ENCODE data around the gene ST6GAL1. TPM values are rescaled to one million over a fixed set of nuclear protein-coding genes. Genes with fewer than 3 reads are reported as not detected.

ST6GAL1 gene
- total and polyA plus RNA-seq, 2 of the 4 experiments (the other 2 are of a cell fraction): 1.4 to 2.9 TPM

DNA sequence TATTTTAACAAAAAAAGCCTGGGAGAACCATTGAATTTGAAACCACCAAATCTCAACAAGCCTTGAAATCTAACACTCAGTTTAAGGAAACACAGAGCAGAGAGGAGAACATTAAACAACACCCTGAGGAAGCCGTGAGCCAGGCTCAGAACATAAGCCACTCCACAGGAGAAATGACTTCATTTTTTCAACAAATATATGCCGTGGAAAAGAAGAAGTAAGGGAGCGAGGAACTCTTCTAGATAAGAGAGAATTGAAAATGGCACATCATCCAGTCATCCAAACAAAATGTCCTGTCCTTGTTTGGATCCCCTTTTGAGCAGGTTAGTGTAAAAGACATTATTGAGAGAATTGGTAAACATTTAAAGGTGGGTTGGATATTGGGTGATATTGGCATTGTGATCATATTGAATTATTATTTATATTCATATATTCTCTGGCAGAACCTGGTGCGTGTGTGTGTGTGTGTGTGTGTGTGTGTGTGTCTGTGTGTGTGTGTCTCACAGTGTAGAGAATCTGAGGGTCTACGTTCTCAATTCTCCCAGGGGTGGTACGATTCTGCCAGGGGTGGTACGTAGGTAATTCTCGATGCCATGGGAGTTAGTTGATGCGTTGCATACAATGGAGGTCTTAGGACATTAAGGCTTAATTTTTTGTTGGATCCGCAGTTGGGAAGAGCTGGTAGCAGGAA lies 94.4 kb downstream of the ST6GAL1 start:
- Histone ChIP-seq H3K4me1 (ENCODE audit: control insufficient read depth, insufficient read depth, low read length) (no peaks in the 10 kb centered on the region), H3K18ac (ENCODE audit: low read depth, low read length) (no peak overlapping the region), H4K20me1 (ENCODE audit: insufficient read depth, low read length) (no peaks in the 10 kb centered on the region), H3K4me2 (ENCODE audit: low read depth, low read length) (no peak overlapping the region), H2AFZ (replicated peaks; ENCODE audit: low read length, poor library complexity) (no peak overlapping the region), H3K79me1 (ENCODE audit: low read depth in 1 of 2, low read length in 2 of 2) (no peaks in the 10 kb centered on the region), H2AK9ac (replicated peaks; ENCODE audit: low read depth, low read length, poor library complexity) (no peak overlapping the region), H4K5ac (ENCODE audit: low read depth, low read length) (no peak overlapping the region), H2AK5ac (ENCODE audit: low read depth, low read length) (no peak overlapping the region), H3K56ac (ENCODE audit: extremely low read depth, insufficient read depth, low read length) (no peak overlapping the region), H3K27me3 (ENCODE audit: control insufficient read depth, insufficient read depth, low read length) (no peaks in the 10 kb centered on the region; the same call in 1 of the 2 replicates), H3K36me3 (ENCODE audit: control insufficient read depth, insufficient read depth, low read length) (no peaks in the 10 kb centered on the region), H3K9me1 (ENCODE audit: insufficient read depth, low read length) (no peaks in the 10 kb centered on the region), H3K4me3 (ENCODE audit: insufficient read depth, low read depth, low read length) (no peak overlapping the region), H3K9me3 (ENCODE audit: control insufficient read depth, insufficient read depth, low read length) (no peaks in the 10 kb centered on the region), H2BK5ac (ENCODE audit: low read depth, low read length, poor library complexity, severe bottlenecking) (no peak overlapping the region), H3K14ac (replicated peaks; ENCODE audit: low read depth, low read length) (no peak overlapping the region), H3K4ac (ENCODE audit: low read depth, low read length) (no peak overlapping the region), H2BK120ac (ENCODE audit: low read depth, low read length) (no peak overlapping the region), H3K9ac (ENCODE audit: low read depth, low read length) (no peak overlapping the region), H2BK20ac (ENCODE audit: low read depth, low read length) (no peak overlapping the region), H3K27ac (ENCODE audit: insufficient read depth, low read length) (no peak overlapping the region), H4K91ac (ENCODE audit: insufficient read depth, low read depth, low read length) (no peak overlapping the region), H4K8ac (ENCODE audit: low read depth in 2 of 2, low read length in 2 of 2) (no peak overlapping the region), H3K23ac (ENCODE audit: low read depth, low read length) (no peak overlapping the region), H2BK15ac (ENCODE audit: low read depth, low read length) (no peak overlapping the region)
- ChIA-PET CTCF (no interaction called here), POLR2A (ENCODE audit: unreplicated experiment) (no interaction called here)
- dilution Hi-C loops (cut with HindIII; ENCODE audit: low sequenced_read_pairs, unreplicated experiment): no loop called here
- WGBS, 2 experiments (ENCODE audit: extremely low coverage in 2 of 2, insufficient read length in 1 of 2): 90% methylated on average over 5 of the region's 10 CpGs; no CpG with 5 or more reads in 1 of the 2 experiments
- no TSS peak for BruUV-seq (replicated peaks)
- DNase-seq: no peak
- no peak for TF ChIP-seq NFE2L2 (IDR thresholded peaks at IDR 0.05; ENCODE audit: low read depth, low read length)
- TF ChIP-seq RFX5 (IDR thresholded peaks at IDR 0.05; ENCODE audit: low read depth, low read length): no peak
- no peak for TF ChIP-seq MXI1 (IDR thresholded peaks at IDR 0.05; ENCODE audit: borderline replicate concordance, low read depth, low read length)
- TF ChIP-seq RCOR1 (IDR thresholded peaks at IDR 0.05; ENCODE audit: insufficient replicate concordance, low read length): no peak
- TF ChIP-seq, protein P1, sequence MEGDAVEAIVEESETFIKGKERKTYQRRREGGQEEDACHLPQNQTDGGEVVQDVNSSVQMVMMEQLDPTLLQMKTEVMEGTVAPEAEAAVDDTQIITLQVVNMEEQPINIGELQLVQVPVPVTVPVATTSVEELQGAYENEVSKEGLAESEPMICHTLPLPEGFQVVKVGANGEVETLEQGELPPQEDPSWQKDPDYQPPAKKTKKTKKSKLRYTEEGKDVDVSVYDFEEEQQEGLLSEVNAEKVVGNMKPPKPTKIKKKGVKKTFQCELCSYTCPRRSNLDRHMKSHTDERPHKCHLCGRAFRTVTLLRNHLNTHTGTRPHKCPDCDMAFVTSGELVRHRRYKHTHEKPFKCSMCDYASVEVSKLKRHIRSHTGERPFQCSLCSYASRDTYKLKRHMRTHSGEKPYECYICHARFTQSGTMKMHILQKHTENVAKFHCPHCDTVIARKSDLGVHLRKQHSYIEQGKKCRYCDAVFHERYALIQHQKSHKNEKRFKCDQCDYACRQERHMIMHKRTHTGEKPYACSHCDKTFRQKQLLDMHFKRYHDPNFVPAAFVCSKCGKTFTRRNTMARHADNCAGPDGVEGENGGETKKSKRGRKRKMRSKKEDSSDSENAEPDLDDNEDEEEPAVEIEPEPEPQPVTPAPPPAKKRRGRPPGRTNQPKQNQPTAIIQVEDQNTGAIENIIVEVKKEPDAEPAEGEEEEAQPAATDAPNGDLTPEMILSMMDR (conservative IDR thresholded peaks at IDR 0.05; ENCODE audit: low read depth, low read length): no peak
- no peak for TF ChIP-seq CEBPB (IDR thresholded peaks at IDR 0.05; ENCODE audit: low read depth, low read length)
- no peak for TF ChIP-seq FOS (IDR thresholded peaks at IDR 0.05; ENCODE audit: low read depth, low read length)
- TF ChIP-seq, protein P2, sequence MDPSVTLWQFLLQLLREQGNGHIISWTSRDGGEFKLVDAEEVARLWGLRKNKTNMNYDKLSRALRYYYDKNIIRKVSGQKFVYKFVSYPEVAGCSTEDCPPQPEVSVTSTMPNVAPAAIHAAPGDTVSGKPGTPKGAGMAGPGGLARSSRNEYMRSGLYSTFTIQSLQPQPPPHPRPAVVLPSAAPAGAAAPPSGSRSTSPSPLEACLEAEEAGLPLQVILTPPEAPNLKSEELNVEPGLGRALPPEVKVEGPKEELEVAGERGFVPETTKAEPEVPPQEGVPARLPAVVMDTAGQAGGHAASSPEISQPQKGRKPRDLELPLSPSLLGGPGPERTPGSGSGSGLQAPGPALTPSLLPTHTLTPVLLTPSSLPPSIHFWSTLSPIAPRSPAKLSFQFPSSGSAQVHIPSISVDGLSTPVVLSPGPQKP (IDR thresholded peaks at IDR 0.05; ENCODE audit: borderline replicate concordance, low read depth, low read length): no peak
- no peak for TF ChIP-seq MAZ (IDR thresholded peaks at IDR 0.05; ENCODE audit: borderline replicate concordance, low read depth, low read length)
- no peak for TF ChIP-seq CHD1 (IDR thresholded peaks at IDR 0.05; ENCODE audit: low read depth, low read length)
- TF ChIP-seq MAFK (IDR thresholded peaks at IDR 0.05; ENCODE audit: low read depth, low read length): no peak
- no peak for TF ChIP-seq RAD21 (IDR thresholded peaks at IDR 0.05; ENCODE audit: low read length)
- TF ChIP-seq, protein P3, sequence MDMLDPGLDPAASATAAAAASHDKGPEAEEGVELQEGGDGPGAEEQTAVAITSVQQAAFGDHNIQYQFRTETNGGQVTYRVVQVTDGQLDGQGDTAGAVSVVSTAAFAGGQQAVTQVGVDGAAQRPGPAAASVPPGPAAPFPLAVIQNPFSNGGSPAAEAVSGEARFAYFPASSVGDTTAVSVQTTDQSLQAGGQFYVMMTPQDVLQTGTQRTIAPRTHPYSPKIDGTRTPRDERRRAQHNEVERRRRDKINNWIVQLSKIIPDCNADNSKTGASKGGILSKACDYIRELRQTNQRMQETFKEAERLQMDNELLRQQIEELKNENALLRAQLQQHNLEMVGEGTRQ (IDR thresholded peaks at IDR 0.05; ENCODE audit: low read depth, low read length): no peak
- no peak for TF ChIP-seq POLR2A (IDR thresholded peaks at IDR 0.05; ENCODE audit: low read depth, low read length)
- TF ChIP-seq SMC3 (IDR thresholded peaks at IDR 0.05; ENCODE audit: low read depth, low read length): no peak
- no peak for TF ChIP-seq BHLHE40 (IDR thresholded peaks at IDR 0.05; ENCODE audit: low read depth, low read length)
- intact Hi-C loops (cut with micrococcal nuclease): no loop called here
- in situ Hi-C loops (cut with MboI; ENCODE audit: low sequenced_read_pairs): no loop called here
- ATAC-seq (ENCODE audit: low read depth): no peak
